Esophagus squamous epithelium (tissue), 4 donors: ENCODE data around the gene ST3GAL4.

ENCODE experiments used
- POLR2A ChIP-seq, 4 donors: fragments of 450-650 bp; IDR thresholded peaks; one replicate each; pipeline ENCODE4 v1.6.1; 2017; ENCODE audit warnings: antibody characterized with exemption in 4 of 4, mild to moderate bottlenecking in 4 of 4, moderate library complexity in 3 of 4
- TF ChIP-seq, protein P1 (sequence below), 6 experiments: fragments of 450-650 bp in 4 of 6; fragments of 200-600 bp in 2 of 6; sonication (generic) in 2 of 6; IDR thresholded peaks; one replicate each; pipeline ENCODE4 v1.5.1; 2016 to 2019; ENCODE audit warnings: antibody characterized with exemption in 6 of 6, mild to moderate bottlenecking in 4 of 6, moderate library complexity in 4 of 6

DNA sequence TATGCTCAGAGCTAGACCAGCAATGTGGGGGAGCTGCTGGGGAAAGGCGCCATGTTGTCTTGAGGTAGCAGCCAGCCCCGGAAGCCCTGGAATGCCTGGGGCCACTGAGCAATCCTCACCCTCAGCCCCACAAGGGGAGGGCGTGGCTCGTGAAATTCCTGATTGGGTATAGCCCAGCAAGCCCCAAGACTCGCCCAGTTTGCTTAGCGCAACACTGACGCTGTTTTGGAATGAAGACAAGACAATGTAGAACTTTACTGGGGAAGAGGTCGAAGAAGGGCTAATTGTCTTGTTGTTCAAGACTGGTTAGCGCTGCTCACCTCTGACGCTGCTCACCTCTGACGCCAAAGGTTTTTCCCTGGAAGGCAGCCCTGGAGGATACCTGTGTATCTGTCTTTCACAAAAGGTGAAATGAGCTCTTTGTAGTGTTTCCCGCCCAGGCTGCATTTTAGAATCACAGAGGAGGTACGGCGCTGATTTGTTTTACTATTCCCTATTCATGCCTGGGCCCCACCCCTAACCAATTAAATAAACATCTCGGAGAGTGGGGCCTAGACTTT is 47.6 kb downstream of the ST3GAL4 start:
- TF ChIP-seq, protein P1, sequence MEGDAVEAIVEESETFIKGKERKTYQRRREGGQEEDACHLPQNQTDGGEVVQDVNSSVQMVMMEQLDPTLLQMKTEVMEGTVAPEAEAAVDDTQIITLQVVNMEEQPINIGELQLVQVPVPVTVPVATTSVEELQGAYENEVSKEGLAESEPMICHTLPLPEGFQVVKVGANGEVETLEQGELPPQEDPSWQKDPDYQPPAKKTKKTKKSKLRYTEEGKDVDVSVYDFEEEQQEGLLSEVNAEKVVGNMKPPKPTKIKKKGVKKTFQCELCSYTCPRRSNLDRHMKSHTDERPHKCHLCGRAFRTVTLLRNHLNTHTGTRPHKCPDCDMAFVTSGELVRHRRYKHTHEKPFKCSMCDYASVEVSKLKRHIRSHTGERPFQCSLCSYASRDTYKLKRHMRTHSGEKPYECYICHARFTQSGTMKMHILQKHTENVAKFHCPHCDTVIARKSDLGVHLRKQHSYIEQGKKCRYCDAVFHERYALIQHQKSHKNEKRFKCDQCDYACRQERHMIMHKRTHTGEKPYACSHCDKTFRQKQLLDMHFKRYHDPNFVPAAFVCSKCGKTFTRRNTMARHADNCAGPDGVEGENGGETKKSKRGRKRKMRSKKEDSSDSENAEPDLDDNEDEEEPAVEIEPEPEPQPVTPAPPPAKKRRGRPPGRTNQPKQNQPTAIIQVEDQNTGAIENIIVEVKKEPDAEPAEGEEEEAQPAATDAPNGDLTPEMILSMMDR (IDR thresholded peaks at IDR 0.05): no peak
- TF ChIP-seq POLR2A (IDR thresholded peaks at IDR 0.05): no peak
